Measurements from ENCODE around the gene SOAT2.

Gene SOAT2

GRCh38 chr12:53113136-53113705, 9.9 kb downstream of the SOAT2 start:
- no peak for DNase-seq

- no peak for DNase-seq
Observed at GRCh38 chr12:53113951-53114350, 10.7 kb downstream of the SOAT2 start.

GRCh38 chr12:53115112-53115890, 12.0 kb downstream of the SOAT2 start:
- DNase-seq = no peak

- DNase-seq = no peak
Observed at GRCh38 chr12:53115891-53116648, 12.8 kb downstream of the SOAT2 start.

GRCh38 chr12:53118751-53119300, 15.5 kb downstream of the SOAT2 start:
- no peak for DNase-seq

- DNase-seq = no peak
Observed at GRCh38 chr12:53120685-53121525, 17.6 kb downstream of the SOAT2 start.

GRCh38 chr12:53122961-53123468, 19.7 kb downstream of the SOAT2 start:
- DNase-seq = no peak

- DNase-seq = no peak
Observed at GRCh38 chr12:53123578-53124351, 20.5 kb downstream of the SOAT2 start.

- DNase-seq = no peak
Observed at GRCh38 chr12:53124352-53124723, 21.1 kb downstream of the SOAT2 start.

GRCh38 chr12:53127169-53127568, 23.9 kb downstream of the SOAT2 start:
- no peak for DNase-seq

GRCh38 chr12:53128780-53129569, 25.7 kb downstream of the SOAT2 start:
- no peak for DNase-seq

GRCh38 chr12:53131844-53132243, 28.6 kb downstream of the SOAT2 start:
- no peak for DNase-seq

- DNase-seq = no peak
Observed at GRCh38 chr12:53133722-53134121, 30.4 kb downstream of the SOAT2 start.

- no peak for DNase-seq
Observed at GRCh38 chr12:53143355-53143754, 40.1 kb downstream of the SOAT2 start.

GRCh38 chr12:53145383-53146260, 42.3 kb downstream of the SOAT2 start:
- DNase-seq = no peak

- no peak for DNase-seq
Observed at GRCh38 chr12:53147181-53147580, 43.9 kb downstream of the SOAT2 start.

- no peak for DNase-seq
Observed at GRCh38 chr12:53147653-53148052, 44.4 kb downstream of the SOAT2 start.

- DNase-seq = no peak
Observed at GRCh38 chr12:53151039-53151438, 47.8 kb downstream of the SOAT2 start.

- no peak for DNase-seq
Observed at GRCh38 chr12:53152390-53152789, 49.1 kb downstream of the SOAT2 start.

Data from stimulated activated CD4-positive, alpha-beta T cell treated with anti-CD3 and anti-CD28 coated beads, Interleukin-2, amount 100 ng/mL, for 48 hours (primary cell).